ENCODE results near the gene SPATA16.
"Not testable (repeated sequence)": the region's sequence is repeated elsewhere in the genome, so short reads cannot be mapped to it uniquely, and the experiment has no call there.

The SPATA16 gene

GRCh38 chr3:172972067-172972466, 169.0 kb downstream of the SPATA16 start:
- DNase-seq: no peak
- no peaks in the 10 kb centered on the region for H3K9me3 ChIP-seq (ENCODE audit: control insufficient read depth, low read length)
- no peak overlapping the region for H3K4me3 ChIP-seq (ENCODE audit: insufficient read depth, low read depth, low read length, poor library complexity, severe bottlenecking)
- H3K4me1 ChIP-seq (ENCODE audit: control insufficient read depth, insufficient read depth, low read length, poor library complexity, severe bottlenecking): no peaks in the 10 kb centered on the region
- H3K27me3 ChIP-seq (replicated peaks; ENCODE audit: control insufficient read depth, insufficient read depth, low read length, poor library complexity, severe bottlenecking): no peaks in the 10 kb centered on the region
- no peak overlapping the region for H3K27ac ChIP-seq (ENCODE audit: insufficient read depth, low read length, poor library complexity, severe bottlenecking)
- no peaks in the 10 kb centered on the region for H3K36me3 ChIP-seq (ENCODE audit: control insufficient read depth, insufficient read depth, low read length)

- Histone ChIP-seq H3K4me3 (ENCODE audit: insufficient read depth, low read depth, low read length, poor library complexity, severe bottlenecking) (no peak overlapping the region), H3K27ac (ENCODE audit: insufficient read depth, low read length, poor library complexity, severe bottlenecking) (no peak overlapping the region), H3K9me3 (ENCODE audit: control insufficient read depth, low read length) (no peaks in the 10 kb centered on the region), H3K27me3 (replicated peaks; ENCODE audit: control insufficient read depth, insufficient read depth, low read length, poor library complexity, severe bottlenecking) (no peaks in the 10 kb centered on the region), H3K36me3 (ENCODE audit: control insufficient read depth, insufficient read depth, low read length) (no peaks in the 10 kb centered on the region), H3K4me1 (ENCODE audit: control insufficient read depth, insufficient read depth, low read length, poor library complexity, severe bottlenecking) (no peaks in the 10 kb centered on the region)
- DNase-seq: no peak
Measured at GRCh38 chr3:172968646-172969045, 172.4 kb downstream of the SPATA16 start.

GRCh38 chr3:172965256-172965655, 175.8 kb downstream of the SPATA16 start:
- H3K9me3 ChIP-seq (ENCODE audit: control insufficient read depth, low read length): no peaks in the 10 kb centered on the region
- H3K36me3 ChIP-seq (ENCODE audit: control insufficient read depth, insufficient read depth, low read length): no peaks in the 10 kb centered on the region
- no peak overlapping the region for H3K4me3 ChIP-seq (ENCODE audit: insufficient read depth, low read depth, low read length, poor library complexity, severe bottlenecking)
- H3K27me3 ChIP-seq (replicated peaks; ENCODE audit: control insufficient read depth, insufficient read depth, low read length, poor library complexity, severe bottlenecking): no peaks in the 10 kb centered on the region
- no peak for DNase-seq
- no peak overlapping the region for H3K27ac ChIP-seq (ENCODE audit: insufficient read depth, low read length, poor library complexity, severe bottlenecking)
- no peaks in the 10 kb centered on the region for H3K4me1 ChIP-seq (ENCODE audit: control insufficient read depth, insufficient read depth, low read length, poor library complexity, severe bottlenecking)

- H3K4me1 ChIP-seq (ENCODE audit: control insufficient read depth, insufficient read depth, low read length, poor library complexity, severe bottlenecking); H3K9me3 ChIP-seq (ENCODE audit: control insufficient read depth, low read length); H3K27ac ChIP-seq (ENCODE audit: insufficient read depth, low read length, poor library complexity, severe bottlenecking); H3K27me3 ChIP-seq (replicated peaks; ENCODE audit: control insufficient read depth, insufficient read depth, low read length, poor library complexity, severe bottlenecking); DNase-seq; H3K36me3 ChIP-seq (ENCODE audit: control insufficient read depth, insufficient read depth, low read length); H3K4me3 ChIP-seq (ENCODE audit: insufficient read depth, low read depth, low read length, poor library complexity, severe bottlenecking): not testable (repeated sequence)
Measured at GRCh38 chr3:172960626-172961182, 180.3 kb downstream of the SPATA16 start.

- no peak for DNase-seq
- Histone ChIP-seq H3K36me3 (ENCODE audit: control insufficient read depth, insufficient read depth, low read length) (no peaks in the 10 kb centered on the region), H3K4me3 (ENCODE audit: insufficient read depth, low read depth, low read length, poor library complexity, severe bottlenecking) (no peak overlapping the region), H3K4me1 (ENCODE audit: control insufficient read depth, insufficient read depth, low read length, poor library complexity, severe bottlenecking) (no peaks in the 10 kb centered on the region), H3K27ac (ENCODE audit: insufficient read depth, low read length, poor library complexity, severe bottlenecking) (no peak overlapping the region), H3K9me3 (ENCODE audit: control insufficient read depth, low read length) (no peaks in the 10 kb centered on the region), H3K27me3 (replicated peaks; ENCODE audit: control insufficient read depth, insufficient read depth, low read length, poor library complexity, severe bottlenecking) (no peaks in the 10 kb centered on the region)
Measured at GRCh38 chr3:172958565-172958964, 182.5 kb downstream of the SPATA16 start.

- no peak for DNase-seq
- Histone ChIP-seq H3K27ac (ENCODE audit: insufficient read depth, low read length, poor library complexity, severe bottlenecking) (no peak overlapping the region), H3K9me3 (ENCODE audit: control insufficient read depth, low read length) (no peaks in the 10 kb centered on the region), H3K36me3 (ENCODE audit: control insufficient read depth, insufficient read depth, low read length) (no peaks in the 10 kb centered on the region), H3K4me1 (ENCODE audit: control insufficient read depth, insufficient read depth, low read length, poor library complexity, severe bottlenecking) (no peaks in the 10 kb centered on the region), H3K4me3 (ENCODE audit: insufficient read depth, low read depth, low read length, poor library complexity, severe bottlenecking) (no peak overlapping the region), H3K27me3 (replicated peaks; ENCODE audit: control insufficient read depth, insufficient read depth, low read length, poor library complexity, severe bottlenecking) (no peaks in the 10 kb centered on the region)
Measured at GRCh38 chr3:172953571-172953970, 187.5 kb downstream of the SPATA16 start.

- Histone ChIP-seq H3K36me3 (ENCODE audit: control insufficient read depth, insufficient read depth, low read length) (no peaks in the 10 kb centered on the region), H3K27ac (ENCODE audit: insufficient read depth, low read length, poor library complexity, severe bottlenecking) (no peak overlapping the region), H3K4me1 (ENCODE audit: control insufficient read depth, insufficient read depth, low read length, poor library complexity, severe bottlenecking) (no peaks in the 10 kb centered on the region), H3K4me3 (ENCODE audit: insufficient read depth, low read depth, low read length, poor library complexity, severe bottlenecking) (no peak overlapping the region), H3K27me3 (replicated peaks; ENCODE audit: control insufficient read depth, insufficient read depth, low read length, poor library complexity, severe bottlenecking) (no peaks in the 10 kb centered on the region), H3K9me3 (ENCODE audit: control insufficient read depth, low read length) (no peaks in the 10 kb centered on the region)
- DNase-seq: no peak
Measured at GRCh38 chr3:172951511-172951910, 189.5 kb downstream of the SPATA16 start.

GRCh38 chr3:172946061-172946460, 195.0 kb downstream of the SPATA16 start:
- Histone ChIP-seq H3K4me3 (ENCODE audit: insufficient read depth, low read depth, low read length, poor library complexity, severe bottlenecking) (no peak overlapping the region), H3K27me3 (replicated peaks; ENCODE audit: control insufficient read depth, insufficient read depth, low read length, poor library complexity, severe bottlenecking) (no peaks in the 10 kb centered on the region), H3K9me3 (ENCODE audit: control insufficient read depth, low read length) (no peaks in the 10 kb centered on the region), H3K4me1 (ENCODE audit: control insufficient read depth, insufficient read depth, low read length, poor library complexity, severe bottlenecking) (no peaks in the 10 kb centered on the region), H3K36me3 (ENCODE audit: control insufficient read depth, insufficient read depth, low read length) (no peaks in the 10 kb centered on the region), H3K27ac (ENCODE audit: insufficient read depth, low read length, poor library complexity, severe bottlenecking) (no peak overlapping the region)
- DNase-seq: no peak

GRCh38 chr3:172939651-172940293, 201.3 kb downstream of the SPATA16 start:
- no peaks in the 10 kb centered on the region for H3K36me3 ChIP-seq (ENCODE audit: control insufficient read depth, insufficient read depth, low read length)
- H3K27me3 ChIP-seq (replicated peaks; ENCODE audit: control insufficient read depth, insufficient read depth, low read length, poor library complexity, severe bottlenecking): no peaks in the 10 kb centered on the region
- DNase-seq: no peak
- no peak overlapping the region for H3K27ac ChIP-seq (ENCODE audit: insufficient read depth, low read length, poor library complexity, severe bottlenecking)
- no peaks in the 10 kb centered on the region for H3K4me1 ChIP-seq (ENCODE audit: control insufficient read depth, insufficient read depth, low read length, poor library complexity, severe bottlenecking)
- no peak overlapping the region for H3K4me3 ChIP-seq (ENCODE audit: insufficient read depth, low read depth, low read length, poor library complexity, severe bottlenecking)
- H3K9me3 ChIP-seq (ENCODE audit: control insufficient read depth, low read length): no peaks in the 10 kb centered on the region

GRCh38 chr3:172938788-172939187, 202.2 kb downstream of the SPATA16 start:
- Histone ChIP-seq H3K9me3 (ENCODE audit: control insufficient read depth, low read length) (no peaks in the 10 kb centered on the region), H3K36me3 (ENCODE audit: control insufficient read depth, insufficient read depth, low read length) (no peaks in the 10 kb centered on the region), H3K4me3 (ENCODE audit: insufficient read depth, low read depth, low read length, poor library complexity, severe bottlenecking) (no peak overlapping the region), H3K4me1 (ENCODE audit: control insufficient read depth, insufficient read depth, low read length, poor library complexity, severe bottlenecking) (no peaks in the 10 kb centered on the region), H3K27me3 (replicated peaks; ENCODE audit: control insufficient read depth, insufficient read depth, low read length, poor library complexity, severe bottlenecking) (no peaks in the 10 kb centered on the region), H3K27ac (ENCODE audit: insufficient read depth, low read length, poor library complexity, severe bottlenecking) (no peak overlapping the region)
- no peak for DNase-seq
